ENCODE data around the gene RIC8B.

Gene RIC8B

GRCh38 chr12:106758349-106759110, 16.0 kb upstream of the RIC8B start:
- Histone ChIP-seq H3K79me2 (ENCODE audit: control insufficient read depth, low read length) (peaks cover 8% of the 10 kb centered on the region), H3K4me1 (ENCODE audit: control insufficient read depth, low read length) (peaks cover 78% of the 10 kb centered on the region), H3K9me2 (replicated peaks; ENCODE audit: control insufficient read depth, low read length) (no peaks in the 10 kb centered on the region), H3K4me2 (ENCODE audit: low read length) (peak overlapping the region; percentile 96; the same call in 1 of the 2 replicates), H3K27ac (ENCODE audit: low read depth, low read length) (no peak overlapping the region), H3K4me3 (ENCODE audit: low read length) (no peak overlapping the region), H3K9me3 (ENCODE audit: control insufficient read depth, insufficient read depth, low read length) (no peaks in the 10 kb centered on the region), H3F3A (ENCODE audit: control insufficient read depth, insufficient read depth) (peaks cover 5% of the 10 kb centered on the region), H3K36me3 (ENCODE audit: control insufficient read depth, low read length) (no peaks in the 10 kb centered on the region), H4K20me1 (ENCODE audit: control insufficient read depth, insufficient read depth, low read depth, low read length) (no peaks in the 10 kb centered on the region), H3K27me3 (ENCODE audit: control insufficient read depth, low read length) (no peaks in the 10 kb centered on the region)
- TF ChIP-seq EZH2phosphoT487 (IDR thresholded peaks at IDR 0.05; ENCODE audit: borderline replicate concordance, low read length) (no peak), CTCF (IDR thresholded peaks at IDR 0.05; ENCODE audit: low read depth, low read length, poor library complexity, severe bottlenecking) (no peak)

GRCh38 chr12:106759526-106760183, 14.8 kb upstream of the RIC8B start:
- Histone ChIP-seq H3K27ac (ENCODE audit: low read depth, low read length) (peak overlapping the region; percentile 85), H3K36me3 (ENCODE audit: control insufficient read depth, low read length) (no peaks in the 10 kb centered on the region), H3K4me1 (ENCODE audit: control insufficient read depth, low read length) (peaks cover 73% of the 10 kb centered on the region), H3F3A (ENCODE audit: control insufficient read depth, insufficient read depth) (peaks cover 5% of the 10 kb centered on the region), H4K20me1 (ENCODE audit: control insufficient read depth, insufficient read depth, low read depth, low read length) (no peaks in the 10 kb centered on the region), H3K9me3 (ENCODE audit: control insufficient read depth, insufficient read depth, low read length) (no peaks in the 10 kb centered on the region), H3K9me2 (replicated peaks; ENCODE audit: control insufficient read depth, low read length) (no peaks in the 10 kb centered on the region), H3K27me3 (ENCODE audit: control insufficient read depth, low read length) (no peaks in the 10 kb centered on the region), H3K4me2 (ENCODE audit: low read length) (peak overlapping the region; percentile 96), H3K4me3 (ENCODE audit: low read length) (peak overlapping the region; percentile 79), H3K79me2 (ENCODE audit: control insufficient read depth, low read length) (peaks cover 8% of the 10 kb centered on the region)
- TF ChIP-seq EZH2phosphoT487 (IDR thresholded peaks at IDR 0.05; ENCODE audit: borderline replicate concordance, low read length) = no peak
- TF ChIP-seq CTCF (IDR thresholded peaks at IDR 0.05; ENCODE audit: low read depth, low read length, poor library complexity, severe bottlenecking) = no peak

- peaks cover 73% of the 10 kb centered on the region for H3K4me1 ChIP-seq (ENCODE audit: control insufficient read depth, low read length)
- no peaks in the 10 kb centered on the region for H3K27me3 ChIP-seq (ENCODE audit: control insufficient read depth, low read length)
- no peak for TF ChIP-seq CTCF (IDR thresholded peaks at IDR 0.05; ENCODE audit: low read depth, low read length, poor library complexity, severe bottlenecking)
- no peak for TF ChIP-seq EZH2phosphoT487 (IDR thresholded peaks at IDR 0.05; ENCODE audit: borderline replicate concordance, low read length)
- H3K9me3 ChIP-seq (ENCODE audit: control insufficient read depth, insufficient read depth, low read length) = no peaks in the 10 kb centered on the region
- peak overlapping the region; percentile 79 for H3K4me3 ChIP-seq (ENCODE audit: low read length)
- no peaks in the 10 kb centered on the region for H3K36me3 ChIP-seq (ENCODE audit: control insufficient read depth, low read length)
- H3K79me2 ChIP-seq (ENCODE audit: control insufficient read depth, low read length) = peaks cover 8% of the 10 kb centered on the region
- peak overlapping the region; percentile 85 for H3K27ac ChIP-seq (ENCODE audit: low read depth, low read length)
- no peaks in the 10 kb centered on the region for H3K9me2 ChIP-seq (replicated peaks; ENCODE audit: control insufficient read depth, low read length)
- peak overlapping the region; percentile 96 for H3K4me2 ChIP-seq (ENCODE audit: low read length)
- peaks cover 5% of the 10 kb centered on the region for H3F3A ChIP-seq (ENCODE audit: control insufficient read depth, insufficient read depth)
- H4K20me1 ChIP-seq (ENCODE audit: control insufficient read depth, insufficient read depth, low read depth, low read length) = no peaks in the 10 kb centered on the region
Measured at GRCh38 chr12:106760184-106760531, 14.3 kb upstream of the RIC8B start.
